Inflammatory macrophage (primary cell): ENCODE measurements around the gene GTPBP3.
"Not testable (repeated sequence)": the region's sequence is repeated elsewhere in the genome, so short reads cannot be mapped to it uniquely, and the experiment has no call there.

Experiments
- DNase-seq, 2 donors: peaks; one replicate each; pipeline ENCODE4 v3.0.0-alpha.2; 2020 to 2022

GTPBP3 gene

GRCh38 chr19:17341845-17342244 is 4.5 kb downstream of the GTPBP3 start:
- no peak for DNase-seq

- DNase-seq, result peak; percentile 64 to 72
These were observed 8.8 kb downstream of the GTPBP3 start for GRCh38 chr19:17346109-17346671.

GRCh38 chr19:17347361-17347760 is 10.0 kb downstream of the GTPBP3 start:
- no peak for DNase-seq

- DNase-seq, result no peak
These were observed 10.5 kb downstream of the GTPBP3 start for GRCh38 chr19:17347877-17348276.

- no peak for DNase-seq
These were observed 11.3 kb downstream of the GTPBP3 start for GRCh38 chr19:17348700-17349099.

- no peak for DNase-seq
These were observed 14.6 kb downstream of the GTPBP3 start for GRCh38 chr19:17351815-17352435.

- no peak for DNase-seq
These were observed 15.4 kb downstream of the GTPBP3 start for GRCh38 chr19:17352608-17353280.

- no peak for DNase-seq
These were observed 16.0 kb downstream of the GTPBP3 start for GRCh38 chr19:17353386-17353785.

GRCh38 chr19:17357078-17357666 is 19.8 kb downstream of the GTPBP3 start:
- DNase-seq, result no peak

GRCh38 chr19:17357724-17358123 is 20.4 kb downstream of the GTPBP3 start:
- DNase-seq, result no peak

- DNase-seq, result no peak
These were observed 21.0 kb downstream of the GTPBP3 start for GRCh38 chr19:17358395-17358794.

- no peak for DNase-seq
These were observed 22.8 kb downstream of the GTPBP3 start for GRCh38 chr19:17359905-17360800.

- not testable (repeated sequence) for DNase-seq
These were observed 26.7 kb downstream of the GTPBP3 start for GRCh38 chr19:17363852-17364605.

- no peak for DNase-seq
These were observed 28.0 kb downstream of the GTPBP3 start for GRCh38 chr19:17365361-17365760.

- DNase-seq, result peak; percentile 79 to 80
These were observed 32.8 kb downstream of the GTPBP3 start for GRCh38 chr19:17370026-17370587.

- DNase-seq, result peak in 1 of 2 donors; percentile 29
These were observed 39.7 kb downstream of the GTPBP3 start, which contains the start of gene PLVAP for GRCh38 chr19:17376935-17377600. Gene PLVAP (minus strand): TSS chr19:17377342. CDS start chr19:17377288, 54 bp downstream.

GRCh38 chr19:17378271-17378670 is 40.9 kb downstream of the GTPBP3 start:
- no peak for DNase-seq

- peak; percentile 23 to 27 for DNase-seq
These were observed 41.9 kb downstream of the GTPBP3 start for GRCh38 chr19:17379221-17379631.

- no peak for DNase-seq
These were observed 43.2 kb downstream of the GTPBP3 start for GRCh38 chr19:17380426-17381138.
